GM12878 (cell line): Measurements from ENCODE around the gene EIF2B4. TPM values are rescaled to one million over a fixed set of nuclear protein-coding genes. Genes with fewer than 3 reads are reported as not detected.

Experiments used
- ATAC-seq: fragments of 200-7000 bp; cut with Tn5 transposase; 3 replicates; pipeline ENCODE4 v1.9.1; 2020; ENCODE audit warnings: mild to moderate bottlenecking, moderate library complexity
- BruUV-seq: library from RNA; stranded (reverse); fragments of 400-500 nt; replicated peaks from 2 replicates; lab custom pipeline; 2021; lab: Mats Ljungman, UMichigan
- CTCF ChIA-PET: fragments of 300-600 bp; sonication (Branson Sonifier 250); formaldehyde crosslinking; extraction: SDS; loops from one replicate; lab custom pipeline; 2021; ENCODE audit warnings: inconsistent platforms; lab: Yijun Ruan, JAX
- POLR2A ChIA-PET: fragments of 350-600 bp; formaldehyde crosslinking; extraction: SDS; loops from one replicate; lab custom pipeline; 2021; ENCODE audit warnings: inconsistent platforms; lab: Charles Lee
- RAD21 ChIA-PET: fragments of 300-600 bp; sonication (Branson Sonifier 250); formaldehyde crosslinking; loops from one replicate; lab custom pipeline; 2023; ENCODE audit warnings: antibody characterized with exemption; ENCODE audit not compliant: unreplicated experiment; lab: Charles Lee
- SMC1A ChIA-PET: fragments of 300-600 bp; sonication (Branson Sonifier 250); formaldehyde crosslinking; loops from one replicate; lab custom pipeline; 2023; ENCODE audit not compliant: unreplicated experiment, uncharacterized antibody; lab: Charles Lee
- DNase-seq: peaks from one replicate; pipeline ENCODE4 v3.0.0-alpha.2; 2011; ENCODE audit warnings: low read depth, low spot score
- FAIRE-seq: peaks from 3 replicates; lab custom pipeline; 2011; peaks lifted over from hg19 to GRCh38; lab: Jason Lieb, UNC
- H2AFZ ChIP-seq: 2 replicates; pipeline ENCODE4 v1.6.0; 2011; ENCODE audit warnings: low read depth, low read length, control low read depth; ENCODE audit not compliant: control insufficient read depth
- H3K27ac ChIP-seq: 2 replicates; pipeline ENCODE4 v1.5.1; 2011; ENCODE audit warnings: control low read depth; ENCODE audit not compliant: control insufficient read depth, insufficient read depth
- H3K27me3 ChIP-seq, 2 experiments: replicated peaks in 1 of 2; 2 replicates each; pipeline versions ENCODE4 v1.6.0 to v1.6.1; 2011; ENCODE audit warnings: low read length in 1 of 2; ENCODE audit not compliant: control insufficient read depth in 2 of 2, insufficient read depth in 2 of 2
- H3K36me3 ChIP-seq, 2 experiments: 2 replicates each; pipeline ENCODE4 v1.5.1; 2011; ENCODE audit warnings: low read length in 1 of 2; ENCODE audit not compliant: control insufficient read depth in 2 of 2, insufficient read depth in 2 of 2
- H3K4me1 ChIP-seq: 2 replicates; pipeline ENCODE4 v1.6.1; 2011; ENCODE audit warnings: mild to moderate bottlenecking, low read length, moderate library complexity, mixed read lengths; ENCODE audit not compliant: control insufficient read depth, insufficient read depth
- H3K4me2 ChIP-seq: 2 replicates; pipeline ENCODE4 v1.6.0; 2011; ENCODE audit warnings: control low read depth; ENCODE audit not compliant: control insufficient read depth, insufficient read depth
- H3K4me3 ChIP-seq: fragments of 200-600 bp; sonication (generic); 2 replicates; pipeline ENCODE4 v1.5.1; 2016
- H3K79me2 ChIP-seq: 2 replicates; pipeline ENCODE4 v1.6.0; 2011; ENCODE audit warnings: low read length; ENCODE audit not compliant: control insufficient read depth, insufficient read depth
- H3K9ac ChIP-seq: 2 replicates; pipeline ENCODE4 v1.8.0; 2011; ENCODE audit warnings: low read length, control low read depth, mixed read lengths; ENCODE audit not compliant: control insufficient read depth, insufficient read depth
- H3K9me3 ChIP-seq: replicated peaks from 3 replicates; pipeline ENCODE4 v1.5.1; 2011; ENCODE audit warnings: mild to moderate bottlenecking, low read length; ENCODE audit not compliant: control insufficient read depth, insufficient read depth
- H4K20me1 ChIP-seq: 2 replicates; pipeline ENCODE4 v1.6.0; 2011; ENCODE audit not compliant: control insufficient read depth, insufficient read depth
- CBX3 ChIP-seq: fragments of 200-600 bp; sonication (generic); IDR thresholded peaks from 2 replicates; pipeline ENCODE4 v1.6.1; 2016; ENCODE audit warnings: low read depth, borderline replicate concordance
- DPF2 ChIP-seq: fragments of 450-650 bp; IDR thresholded peaks from 2 replicates; pipeline ENCODE4 v1.6.1; 2017; ENCODE audit warnings: mild to moderate bottlenecking
- IRF3 ChIP-seq: fragments of 450-650 bp; IDR thresholded peaks from 2 replicates; pipeline ENCODE4 v1.6.1; 2014; ENCODE audit warnings: mild to moderate bottlenecking
- MAX ChIP-seq: IDR thresholded peaks from 2 replicates; pipeline ENCODE4 v1.6.1; 2012; ENCODE audit warnings: low read depth, low read length, improper control_type of control experiment
- MTA2 ChIP-seq: fragments of 450-650 bp; IDR thresholded peaks from 2 replicates; pipeline ENCODE4 v1.6.1; 2016; ENCODE audit warnings: low read depth, mild to moderate bottlenecking, moderate library complexity
- PBX3 ChIP-seq: IDR thresholded peaks from 2 replicates; pipeline ENCODE4 v1.6.1; 2011; ENCODE audit warnings: mild to moderate bottlenecking, low read depth, low read length, moderate library complexity; ENCODE audit not compliant: insufficient replicate concordance
- POLR2AphosphoS5 ChIP-seq: IDR thresholded peaks from 2 replicates; pipeline ENCODE4 v1.6.1; 2011; ENCODE audit warnings: mild to moderate bottlenecking, low read length, inconsistent platforms
- SPI1 ChIP-seq: IDR thresholded peaks from 2 replicates; pipeline ENCODE4 v1.6.1; 2011; ENCODE audit warnings: low read depth, mild to moderate bottlenecking, low read length, moderate library complexity, borderline replicate concordance; ENCODE audit not compliant: insufficient read depth
- TARDBP ChIP-seq: IDR thresholded peaks from 2 replicates; pipeline ENCODE4 v1.6.1; 2016; ENCODE audit warnings: borderline replicate concordance
- USF2 ChIP-seq: IDR thresholded peaks from 2 replicates; pipeline ENCODE4 v1.6.1; 2011; ENCODE audit warnings: low read depth, low read length, improper control_type of control experiment, borderline replicate concordance
- YY1 ChIP-seq: IDR thresholded peaks from 2 replicates; pipeline ENCODE4 v1.6.1; 2011; ENCODE audit warnings: low read depth, mild to moderate bottlenecking, low read length
- ZNF592 ChIP-seq: fragments of 450-650 bp; IDR thresholded peaks from 2 replicates; pipeline ENCODE4 v1.6.1; 2017; ENCODE audit warnings: mild to moderate bottlenecking, moderate library complexity
- WGBS: methylation state at CpG from one replicate; pipeline ENCODE4 v1.1.6; 2016; ENCODE audit warnings: low lambda C conversion rate; ENCODE audit not compliant: insufficient replicate concordance, insufficient coverage; ENCODE audit errors: missing lambda C conversion rate; 5-methylcytosine and 5-hydroxymethylcytosine counted together
- in situ Hi-C: fragments of 300-500 bp; cut with MboI; formaldehyde crosslinking; loops from 9 replicates; pipeline ENCODE4 v1.14.3; 2018; ENCODE audit warnings: mixed read lengths
- intact Hi-C: fragments of 100-400 bp; cut with micrococcal nuclease; formaldehyde crosslinking; loops from one replicate; pipeline ENCODE4 v1.14.2; 2022; ENCODE audit not compliant: unreplicated experiment
- polyA plus RNA-seq, 11 experiments: library from polyadenylated mRNA; depleted of rRNA in 4 of 11; unstranded in 6 of 11; stranded (reverse) in 5 of 11; fragments of >200 nt; fragmentation: Nextera tagmentation in 4 of 11; fragmentation: Illumina TruSeq in 1 of 11; extraction: Ambion mirVana in 4 of 11; extraction: Trizol in 1 of 11; gene quantifications; 1 replicate in 1 of 11; 2 replicates in 10 of 11; pipeline versions ENCODE4 v1.2.1 to v1.2.3, GENCODE V29; 2011 to 2016; ENCODE audit warnings: inconsistent platforms in 2 of 11, missing spikeins in 2 of 11, low read depth in 1 of 11
- total RNA-seq, 4 experiments: library from RNA; depleted of rRNA in 3 of 4; stranded (reverse); fragments of >200 nt in 3 of 4; fragmentation: Illumina TruSeq in 1 of 4; extraction: Trizol in 1 of 4; gene quantifications; 2 replicates each; pipeline versions ENCODE4 v1.2.1 to v1.2.3, GENCODE V29; 2013 to 2021

The EIF2B4 gene
- total and polyA plus RNA-seq, 10 of the 15 experiments (the other 5 are each of a cell fraction or from before 2014, with no cell fraction given) = 13.4 to 53.9 (median 27.5) TPM

- TF ChIP-seq ZNF592 (no peak), CBX3 (no peak)
These were observed 20.9 kb upstream of the EIF2B4 start (continued) for GRCh38 chr2:27390822-27391679.

- H3K9me3 ChIP-seq = no peaks in the 10 kb centered on the region
- ATAC-seq = no peak
- H3K4me2 ChIP-seq = no peak overlapping the region
- TSS peak; percentile 69 for BruUV-seq
- H3K27me3 ChIP-seq = no peaks in the 10 kb centered on the region
- in situ Hi-C loops (no loop called here), intact Hi-C loops (no loop called here)
- no peak for DNase-seq
- WGBS = 97% methylated on average over 10 of the region's 10 CpGs
- no peak overlapping the region for H3K4me3 ChIP-seq
- H4K20me1 ChIP-seq = no peaks in the 10 kb centered on the region; the same call in 1 of the 2 replicates
- no peak overlapping the region for H3K27ac ChIP-seq
- peaks cover 15% of the 10 kb centered on the region for H3K79me2 ChIP-seq
- ChIA-PET POLR2A (interaction anchor here (0.5 to 2.8 kb wide), 5 partner anchors 10 to 1403 kb away, joined by 3 to 23 read pairs (median 10); partner anchors contain the start of genes NRBP1 and PPM1G), RAD21 (no interaction called here), SMC1A (interaction anchor here (1.2 to 3.1 kb wide), 3 partner anchors 10 to 49 kb away, joined by 3 to 9 read pairs (median 3); no protein-coding TSS in a partner anchor), CTCF (interaction anchor here (0.7 kb wide), 1 partner anchor 49 kb away, joined by 3 read pairs; no protein-coding TSS in a partner anchor)
- no peak for FAIRE-seq
- no peak overlapping the region for H3K9ac ChIP-seq
- H3K4me1 ChIP-seq = peaks cover 9% of the 10 kb centered on the region; the same call in 1 of the 2 replicates
- H3K36me3 ChIP-seq = peaks cover 39 to 43% of the 10 kb centered on the region in 2 experiments
- H2AFZ ChIP-seq = no peak overlapping the region
- TF ChIP-seq DPF2 = no peak
- no peak for TF ChIP-seq MAX
- no peak for TF ChIP-seq USF2
- no peak for TF ChIP-seq YY1
- no peak for TF ChIP-seq MTA2
- TF ChIP-seq PBX3 = no peak
- no peak for TF ChIP-seq SPI1
- TF ChIP-seq TARDBP = no peak
- no peak for TF ChIP-seq IRF3
- TF ChIP-seq POLR2AphosphoS5 = no peak
These were observed 11.5 kb upstream of the EIF2B4 start for GRCh38 chr2:27381577-27382181.
